Osteoblast (primary cell): ENCODE measurements around the gene MGMT. TPM values are rescaled to one million over a fixed set of nuclear protein-coding genes. Genes with fewer than 3 reads are reported as not detected.

ENCODE experiments used
- DNase-seq: peaks from one replicate; pipeline ENCODE4 v3.0.0; 2011; ENCODE audit warnings: low spot score, mixed read lengths; ENCODE audit not compliant: insufficient read length; ENCODE audit errors: missing footprints
- H2AFZ ChIP-seq: 2 replicates; pipeline ENCODE4 v1.6.0; 2011; ENCODE audit warnings: mild to moderate bottlenecking, low read length
- H3K27ac ChIP-seq: 2 replicates; pipeline ENCODE4 v1.5.1; 2011; ENCODE audit warnings: mild to moderate bottlenecking, low read depth, low read length, moderate library complexity
- H3K27me3 ChIP-seq: 2 replicates; pipeline ENCODE4 v1.6.0; 2012; ENCODE audit warnings: mild to moderate bottlenecking, control low read depth, inconsistent platforms, low read length, moderate library complexity; ENCODE audit not compliant: insufficient read depth
- H3K36me3 ChIP-seq: 2 replicates; pipeline ENCODE4 v1.5.1; 2011; ENCODE audit warnings: mild to moderate bottlenecking, low read length, control low read depth, moderate library complexity; ENCODE audit not compliant: insufficient read depth
- H3K4me1 ChIP-seq: 2 replicates; pipeline ENCODE4 v1.5.1; 2011; ENCODE audit warnings: mild to moderate bottlenecking, low read length, control low read depth, moderate library complexity; ENCODE audit not compliant: insufficient read depth
- H3K4me2 ChIP-seq: 2 replicates; pipeline ENCODE4 v1.6.0; 2011; ENCODE audit warnings: mild to moderate bottlenecking, low read length; ENCODE audit not compliant: insufficient read depth
- H3K4me3 ChIP-seq: fragments of 200-600 bp; sonication (generic); 3 replicates; pipeline ENCODE4 v1.5.1; 2012; ENCODE audit warnings: mild to moderate bottlenecking, low read length, inconsistent platforms; ENCODE audit not compliant: insufficient read depth
- H3K79me2 ChIP-seq: 2 replicates; pipeline ENCODE4 v1.6.0; 2012; ENCODE audit warnings: mild to moderate bottlenecking, low read length, control low read depth, inconsistent platforms; ENCODE audit not compliant: insufficient read depth
- H3K9me3 ChIP-seq: 2 replicates; pipeline ENCODE4 v1.5.1; 2011; ENCODE audit warnings: low read depth, low read length, control low read depth
- H4K20me1 ChIP-seq: 2 replicates; pipeline ENCODE4 v1.6.0; 2012; ENCODE audit warnings: mild to moderate bottlenecking, low read length, control low read depth; ENCODE audit not compliant: insufficient read depth
- CTCF ChIP-seq: IDR thresholded peaks from 2 replicates; pipeline ENCODE4 v1.5.1; 2011; ENCODE audit warnings: mild to moderate bottlenecking, low read depth, low read length, moderate library complexity; ENCODE audit errors: extremely low read depth
- total RNA-seq: library from RNA; depleted of rRNA; stranded (reverse); fragments of >200 nt; gene quantifications from 2 replicates; pipeline ENCODE4 v1.2.3, GENCODE V29; 2012

Gene MGMT
- total RNA-seq, 1 donor = 21.0 TPM

GRCh38 chr10:129717816-129718547 is 250.9 kb downstream of the MGMT start:
- H3K9me3 ChIP-seq = no peaks in the 10 kb centered on the region
- TF ChIP-seq CTCF = no peak
- no peaks in the 10 kb centered on the region for H3K27me3 ChIP-seq
- no peaks in the 10 kb centered on the region for H3K36me3 ChIP-seq
- H3K4me1 ChIP-seq = no peaks in the 10 kb centered on the region
- no peak overlapping the region for H2AFZ ChIP-seq
- H3K79me2 ChIP-seq = no peaks in the 10 kb centered on the region
- no peak for DNase-seq
- no peak overlapping the region for H3K4me2 ChIP-seq
- H4K20me1 ChIP-seq = no peaks in the 10 kb centered on the region
- H3K27ac ChIP-seq = no peak overlapping the region
- H3K4me3 ChIP-seq = no peak overlapping the region

GRCh38 chr10:129718548-129719414 is 251.7 kb downstream of the MGMT start:
- Histone ChIP-seq H3K27ac (no peak overlapping the region), H4K20me1 (no peaks in the 10 kb centered on the region), H3K9me3 (no peaks in the 10 kb centered on the region), H3K36me3 (no peaks in the 10 kb centered on the region), H3K79me2 (no peaks in the 10 kb centered on the region), H3K4me2 (no peak overlapping the region), H3K4me3 (no peak overlapping the region), H3K27me3 (no peaks in the 10 kb centered on the region), H3K4me1 (no peaks in the 10 kb centered on the region), H2AFZ (no peak overlapping the region)
- DNase-seq = no peak
- TF ChIP-seq CTCF = no peak

- Histone ChIP-seq H3K27me3 (no peaks in the 10 kb centered on the region), H3K79me2 (no peaks in the 10 kb centered on the region), H3K27ac (no peak overlapping the region), H3K9me3 (no peaks in the 10 kb centered on the region), H2AFZ (no peak overlapping the region), H3K4me2 (no peak overlapping the region), H4K20me1 (no peaks in the 10 kb centered on the region), H3K4me3 (no peak overlapping the region), H3K36me3 (no peaks in the 10 kb centered on the region), H3K4me1 (no peaks in the 10 kb centered on the region)
- no peak for DNase-seq
- TF ChIP-seq CTCF = no peak
Observed at GRCh38 chr10:129719415-129719739, 252.3 kb downstream of the MGMT start.

GRCh38 chr10:129719889-129720590 is 253.0 kb downstream of the MGMT start:
- no peaks in the 10 kb centered on the region for H4K20me1 ChIP-seq
- no peaks in the 10 kb centered on the region for H3K9me3 ChIP-seq
- no peak for TF ChIP-seq CTCF
- H3K79me2 ChIP-seq = no peaks in the 10 kb centered on the region
- no peaks in the 10 kb centered on the region for H3K27me3 ChIP-seq
- H3K4me2 ChIP-seq = no peak overlapping the region
- H3K4me1 ChIP-seq = no peaks in the 10 kb centered on the region
- H3K4me3 ChIP-seq = no peak overlapping the region
- no peak for DNase-seq
- H2AFZ ChIP-seq = no peak overlapping the region
- H3K36me3 ChIP-seq = no peaks in the 10 kb centered on the region
- H3K27ac ChIP-seq = no peak overlapping the region
